GM18867 (cell line): Measurements from ENCODE around the gene TLX2.

Experiments used
- ATAC-seq: cut with Tn5 transposase; IDR thresholded peaks from one replicate; pipeline ENCODE4 v1.9.1; 2021; ENCODE audit warnings: mild to moderate bottlenecking, moderate library complexity; ENCODE audit not compliant: unreplicated experiment

The TLX2 gene

DNA sequence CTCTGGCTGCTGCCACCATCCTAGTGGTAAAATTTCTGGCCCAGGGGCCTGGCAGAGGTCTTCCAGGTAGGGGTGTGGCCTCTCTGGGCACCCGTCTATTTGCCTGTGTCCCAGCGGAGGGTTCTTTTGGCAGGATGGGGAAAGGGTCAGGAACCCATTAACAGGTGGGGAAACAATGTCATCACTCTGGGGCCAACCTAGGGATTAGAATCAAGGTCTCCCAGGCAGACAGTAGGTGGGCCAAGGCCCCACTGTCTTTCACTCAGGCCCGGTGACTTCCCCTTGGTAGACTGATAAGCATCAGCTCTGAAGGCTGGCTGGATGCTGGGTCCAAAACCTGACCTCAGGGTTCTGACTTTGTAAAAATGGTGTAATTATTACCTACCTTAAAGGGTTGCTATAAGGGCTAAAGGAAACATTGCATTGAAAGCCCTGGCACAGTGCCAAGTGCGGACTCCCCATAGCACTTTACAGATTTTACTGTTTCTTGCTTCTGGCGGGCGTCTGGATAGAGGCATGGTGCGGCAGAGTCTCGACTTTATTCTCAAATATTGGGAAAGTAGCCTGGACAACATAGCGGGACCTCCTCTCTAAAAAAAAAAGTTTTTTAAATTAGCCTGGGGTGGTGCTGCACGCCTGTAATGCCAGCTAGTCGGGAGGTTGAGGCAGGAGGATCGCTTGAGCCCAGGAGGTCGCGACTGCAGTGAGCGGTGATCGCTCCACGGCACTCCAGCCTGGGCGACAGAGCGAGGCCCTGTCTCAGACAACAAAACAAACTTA, 17.1 kb upstream of the TLX2 start:
- no peak for ATAC-seq

DNA sequence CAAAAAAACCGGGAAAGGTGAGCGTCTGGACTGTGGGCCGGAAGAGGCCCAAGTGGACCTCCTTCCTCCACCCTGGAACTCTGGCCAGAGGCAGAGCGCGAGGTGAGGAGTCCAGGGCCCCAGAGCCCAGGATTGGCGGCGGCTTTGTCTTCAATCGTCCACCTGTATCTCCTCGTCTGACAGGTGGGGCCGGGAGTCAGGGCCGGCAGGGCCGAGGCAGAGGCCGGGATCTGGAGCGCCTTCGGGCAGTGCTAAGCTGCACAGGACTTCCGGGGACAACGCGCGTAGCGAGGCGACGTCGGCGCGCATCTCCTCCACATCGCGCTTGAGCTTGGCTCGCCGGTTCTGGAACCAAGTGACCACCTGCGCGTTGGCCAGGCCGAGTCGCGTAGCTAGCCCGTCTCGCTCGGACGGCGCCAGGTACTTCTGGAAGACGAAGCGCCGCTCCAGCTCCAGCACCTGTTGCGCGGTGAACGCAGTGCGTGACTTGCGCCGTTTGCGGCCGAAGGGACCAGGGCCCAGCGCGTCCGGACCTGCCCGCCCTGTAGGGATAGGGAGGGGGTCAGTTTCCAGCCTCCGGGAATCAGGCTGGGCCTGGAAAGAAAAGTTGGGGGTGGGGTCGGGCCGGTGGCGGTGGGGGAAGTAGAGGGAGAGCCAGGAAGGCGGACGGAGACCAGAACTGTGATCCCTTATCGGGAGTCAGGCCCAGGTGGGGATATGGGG, 16.3 kb upstream of the TLX2 start:
- no peak for ATAC-seq

DNA sequence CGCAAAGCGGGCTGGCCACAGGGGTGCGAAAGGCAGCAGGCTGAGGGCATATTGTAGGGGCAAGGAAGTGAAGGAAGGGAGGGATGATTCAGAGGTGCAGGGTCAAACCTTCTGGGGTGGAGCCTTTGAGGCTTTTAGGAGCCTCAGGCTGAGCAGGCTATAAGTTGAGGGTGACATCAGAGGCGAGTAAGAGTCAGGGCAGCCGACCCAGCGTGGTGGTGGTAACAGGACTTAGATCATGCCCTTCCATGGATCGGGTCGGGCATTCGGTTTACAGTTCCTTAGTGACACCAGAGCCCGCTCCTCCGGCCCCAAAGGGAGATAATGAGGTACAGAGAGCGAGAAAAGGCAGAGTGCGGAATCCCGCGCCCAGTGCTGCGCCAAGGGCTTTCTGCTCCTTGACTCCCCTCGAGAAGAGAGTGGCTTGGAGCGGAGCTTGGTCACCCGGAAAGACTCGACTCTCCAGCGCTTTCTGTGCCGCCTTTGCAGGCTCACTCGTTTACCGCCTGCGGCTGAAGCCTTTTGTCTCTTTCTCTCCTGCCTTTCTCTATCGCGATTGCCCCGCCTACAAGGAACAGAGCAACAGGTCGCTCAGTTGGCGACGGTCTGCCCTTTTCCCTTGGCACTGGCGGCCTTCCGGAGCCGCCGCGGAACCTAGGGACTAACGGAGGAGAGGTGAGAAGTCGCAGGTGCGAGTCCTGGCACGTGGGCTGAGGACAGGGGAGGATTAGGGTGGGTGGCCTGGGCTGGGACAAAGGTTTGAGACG, 15.6 kb upstream of the TLX2 start:
- no peak for ATAC-seq

DNA sequence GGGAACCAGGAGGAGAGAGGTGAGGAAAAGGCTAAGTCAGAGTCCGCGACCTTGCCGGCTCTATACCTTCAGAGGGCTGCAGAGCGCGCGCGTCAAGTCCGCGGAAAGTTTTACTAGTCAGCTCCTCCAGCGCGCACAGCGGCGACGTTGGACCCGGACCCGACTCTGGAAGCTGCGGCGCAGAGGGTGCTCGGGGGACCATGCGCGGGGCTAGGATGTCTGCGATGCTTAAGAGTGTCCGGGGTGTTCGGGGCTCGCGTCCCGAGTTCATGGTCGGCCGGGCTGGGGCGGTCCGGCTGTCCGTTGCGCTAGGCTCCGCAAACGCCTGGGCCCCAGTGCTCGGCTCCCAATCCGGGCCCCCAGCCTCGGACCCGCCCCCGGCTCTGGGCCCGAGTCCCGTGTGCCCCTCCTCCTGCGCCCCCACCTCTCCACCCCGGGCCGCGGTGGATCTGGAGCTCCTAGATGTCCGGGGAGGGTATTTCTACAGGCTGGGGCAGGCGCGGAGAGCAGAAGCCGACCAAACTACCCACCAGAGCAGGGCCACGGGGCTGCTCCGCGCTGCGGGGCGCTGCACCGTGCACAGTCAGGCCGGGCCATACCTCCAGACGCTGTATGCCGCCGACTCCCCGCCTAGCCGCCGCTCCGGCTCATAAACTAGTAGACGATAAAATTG, 14.8 kb upstream of the TLX2 start, which contains the start of gene LBX2:
Gene LBX2, minus strand, starts transcription at position 337 of the 673 bp plus-strand sequence. Its CDS starts 66 bp downstream, at position 271.
- ATAC-seq: no peak

DNA sequence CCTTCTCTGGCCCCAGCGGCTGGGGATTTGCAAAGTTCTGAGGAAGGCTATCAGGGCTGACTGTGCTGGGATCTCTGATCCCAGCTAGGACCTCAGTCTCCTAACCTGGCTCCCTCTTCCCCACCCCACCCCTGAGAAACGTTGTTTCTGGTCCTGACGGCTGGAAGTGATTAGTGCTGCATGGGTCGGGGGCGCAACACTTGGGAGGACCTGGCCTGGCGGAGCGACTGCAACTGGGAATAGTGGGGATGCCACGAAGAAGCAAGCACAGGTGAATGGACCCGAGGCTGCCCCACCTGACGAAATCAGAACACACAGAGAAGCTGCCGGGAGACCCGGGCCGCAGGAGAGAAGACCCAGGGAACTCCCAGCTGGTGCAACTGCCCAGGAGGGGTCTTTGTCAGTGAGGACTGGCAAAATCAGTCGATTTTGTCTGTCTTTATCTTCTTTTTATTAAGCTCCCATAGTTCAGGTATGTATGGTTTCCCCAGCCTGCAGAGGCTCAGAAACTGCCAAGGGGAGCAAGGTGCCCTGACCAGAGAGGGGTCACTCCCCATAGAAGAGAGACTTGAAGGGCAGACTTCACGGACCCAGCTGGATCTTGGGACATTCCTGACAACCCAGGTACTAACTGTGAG, 14.2 kb upstream of the TLX2 start:
- no peak for ATAC-seq

DNA sequence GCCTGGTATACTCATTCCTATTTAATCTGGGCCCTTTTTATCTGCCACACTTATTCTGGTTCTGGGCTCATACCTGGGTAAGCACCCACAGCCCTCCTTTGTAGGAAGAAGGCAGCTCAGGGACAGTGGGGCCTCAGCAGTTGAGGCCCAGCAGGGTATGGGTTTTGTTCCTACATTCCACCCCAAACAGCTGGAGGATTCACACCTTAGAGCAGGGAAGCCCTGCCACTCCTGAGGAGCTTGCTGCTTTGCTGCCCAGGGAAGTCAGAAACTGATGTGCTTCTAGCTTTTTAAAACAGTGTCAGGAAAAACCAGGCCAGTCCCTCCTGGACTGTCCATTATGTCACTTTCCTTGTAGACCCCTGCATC, 13.7 kb upstream of the TLX2 start:
- no peak for ATAC-seq

DNA sequence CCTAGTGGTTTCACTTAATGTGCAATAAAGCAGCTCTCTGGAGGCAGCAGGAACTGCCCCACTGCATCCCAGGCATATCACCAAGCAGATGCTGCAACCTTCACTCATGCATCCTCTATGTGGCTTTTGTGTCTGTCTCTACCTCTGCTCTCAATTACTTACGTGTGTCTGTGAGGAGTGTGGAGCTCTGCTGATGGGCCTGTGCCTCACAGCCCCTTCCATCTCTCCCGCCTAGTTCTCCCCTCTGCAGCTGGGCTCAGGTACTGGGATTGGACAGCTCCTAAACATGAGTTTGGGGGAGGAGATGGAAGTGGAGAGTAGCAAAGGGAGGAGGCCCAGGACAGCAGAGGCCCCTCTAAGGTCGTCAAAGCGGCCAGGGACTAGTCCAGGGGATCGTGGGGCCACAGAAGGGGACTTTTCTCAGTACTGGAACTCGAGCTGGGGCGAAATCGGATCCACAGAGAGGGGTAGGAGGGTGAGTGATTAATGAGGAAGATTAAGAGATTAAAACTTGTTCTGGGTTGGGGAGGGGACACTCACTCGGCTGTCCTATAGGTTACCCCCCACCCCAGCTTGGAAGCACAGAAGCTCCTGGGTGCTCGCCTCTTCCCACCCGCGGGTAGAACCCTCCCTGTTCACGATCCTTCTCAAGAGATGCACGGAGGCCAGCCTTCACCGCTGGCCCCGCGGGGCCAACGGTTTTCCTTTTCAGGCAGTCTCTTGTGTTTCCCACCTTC, 12.7 kb upstream of the TLX2 start:
- no peak for ATAC-seq

DNA sequence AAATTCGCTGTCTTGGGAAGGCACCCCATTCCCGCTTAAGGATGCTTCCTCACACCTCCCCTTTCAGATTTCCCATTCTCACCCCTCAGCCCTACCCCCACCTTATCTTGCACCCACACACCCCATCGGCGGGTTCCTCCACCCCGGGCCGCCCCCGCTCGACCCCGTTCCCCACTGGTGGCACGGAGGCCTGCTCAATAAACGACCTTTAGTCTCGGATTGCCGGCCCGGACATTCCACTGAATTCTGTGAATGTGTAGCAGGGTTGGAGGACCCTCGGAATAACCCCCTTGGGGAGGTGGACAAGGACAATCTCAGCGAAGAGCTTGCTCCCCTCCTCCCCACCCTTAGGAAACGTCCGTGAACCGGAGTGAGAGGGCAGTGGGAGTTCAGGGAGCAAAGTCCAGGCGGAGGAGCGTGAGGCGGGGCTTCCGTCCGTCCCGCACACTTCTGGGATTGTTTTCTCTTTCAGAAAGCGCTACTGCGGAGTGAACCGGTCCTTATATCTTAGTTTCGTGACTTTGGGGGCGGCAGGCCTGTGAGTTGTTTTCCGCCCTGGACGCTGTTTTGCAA, 12.0 kb upstream of the TLX2 start:
- ATAC-seq: no peak

DNA sequence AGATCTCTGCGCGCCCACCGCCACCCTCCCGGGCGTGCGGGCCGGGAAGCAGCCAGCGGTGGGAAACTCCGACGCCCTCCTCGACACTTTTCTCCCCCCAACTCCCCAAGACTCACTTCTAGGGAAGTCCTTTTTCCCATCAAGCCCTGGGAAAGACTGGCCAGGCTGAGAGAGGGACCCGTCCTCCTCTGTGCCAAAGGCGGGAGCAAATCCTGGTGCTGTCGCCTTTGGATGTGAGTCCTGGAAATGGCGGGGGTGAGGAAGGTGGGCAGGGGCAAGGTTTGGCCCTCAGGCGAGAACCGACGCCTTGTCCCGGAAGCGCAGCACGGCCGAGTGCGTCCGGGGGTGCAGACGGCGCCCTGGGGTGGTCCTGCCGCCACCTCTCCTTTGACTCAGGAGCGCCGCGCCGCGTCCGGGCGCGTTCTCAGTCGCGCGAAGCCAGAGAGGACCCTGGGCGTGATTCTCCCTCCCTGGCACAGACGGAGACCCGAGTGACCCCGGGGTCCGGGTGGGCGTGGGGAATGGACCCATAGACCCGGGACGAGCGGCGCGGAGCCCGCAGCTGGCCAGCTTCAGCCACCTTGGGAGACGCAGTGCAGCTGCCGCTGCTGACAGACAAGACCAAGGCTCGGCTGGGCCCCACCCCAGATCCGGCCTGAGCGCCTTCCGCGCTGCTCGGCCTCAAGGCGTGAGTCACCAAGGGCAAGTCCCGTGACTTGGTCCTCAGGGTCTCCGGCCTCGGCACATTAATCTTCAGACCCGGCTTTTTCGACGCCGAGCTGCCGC, 11.3 kb upstream of the TLX2 start:
- peak; percentile 31 for ATAC-seq

DNA sequence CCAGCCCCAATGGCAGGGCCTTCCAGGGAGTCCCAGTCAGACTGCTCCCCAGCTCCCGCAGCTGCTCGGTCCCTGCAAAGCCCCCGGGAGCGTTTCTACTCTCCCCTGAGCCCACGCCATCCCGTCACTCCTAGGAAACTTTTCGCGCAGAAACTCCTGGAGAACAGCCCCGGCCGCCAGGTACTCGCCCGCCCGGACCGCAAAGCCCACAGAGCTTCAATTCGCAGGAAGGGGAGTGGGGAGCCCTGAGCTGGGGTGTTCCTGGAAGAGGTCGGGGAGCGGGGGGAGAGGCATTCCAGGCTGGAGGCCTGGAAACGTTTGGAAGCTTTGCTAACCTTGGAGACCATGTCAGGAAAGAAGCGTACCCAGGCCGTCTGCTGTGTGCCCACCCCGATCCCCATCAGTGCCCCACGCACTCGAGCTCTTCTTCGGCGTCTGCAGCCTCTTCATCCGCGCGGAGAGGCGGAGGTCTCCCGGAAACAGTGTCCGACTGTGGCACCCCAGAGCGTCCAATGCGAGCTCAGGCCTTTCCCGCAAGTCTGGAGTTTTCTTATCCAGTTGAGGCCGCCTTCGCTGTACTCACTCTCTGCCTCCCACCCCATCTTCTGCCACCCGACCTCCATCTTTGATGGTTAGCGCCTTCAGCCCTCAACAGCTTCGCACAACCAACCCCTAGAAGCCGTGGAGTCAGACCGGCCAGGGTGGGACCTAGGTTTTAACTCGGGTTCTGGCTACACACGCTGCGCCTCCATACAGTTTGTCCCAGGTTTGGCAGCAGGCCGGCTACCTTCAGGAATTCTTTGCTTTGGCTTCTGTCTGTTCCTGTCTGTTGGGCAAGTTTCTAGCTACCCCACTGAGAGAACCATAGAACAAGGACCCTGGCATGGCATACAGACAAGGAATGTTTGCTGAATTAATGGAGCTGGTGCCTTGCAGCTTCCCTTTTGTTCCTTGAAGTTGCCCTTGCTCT, 10.5 kb upstream of the TLX2 start:
- ATAC-seq: no peak

DNA sequence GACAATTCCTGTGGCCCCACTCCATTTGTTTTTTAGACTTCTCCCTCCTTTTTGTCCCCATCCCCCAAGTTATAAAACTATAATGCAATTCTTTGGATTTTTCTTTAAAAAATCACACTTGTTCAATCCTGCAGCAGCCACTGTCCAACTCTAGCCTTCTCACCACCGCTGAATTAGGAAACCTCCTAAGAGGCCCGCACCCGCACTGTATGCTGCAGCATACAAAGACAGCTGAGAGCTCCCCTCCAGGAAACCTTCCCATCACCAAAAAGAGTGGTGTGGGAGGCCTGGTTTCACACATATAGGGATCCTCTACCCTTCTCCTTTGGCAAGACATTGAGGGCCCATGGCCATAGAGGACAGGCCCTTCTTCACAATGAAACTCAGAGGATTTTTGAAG, 9.7 kb upstream of the TLX2 start:
- ATAC-seq: no peak

DNA sequence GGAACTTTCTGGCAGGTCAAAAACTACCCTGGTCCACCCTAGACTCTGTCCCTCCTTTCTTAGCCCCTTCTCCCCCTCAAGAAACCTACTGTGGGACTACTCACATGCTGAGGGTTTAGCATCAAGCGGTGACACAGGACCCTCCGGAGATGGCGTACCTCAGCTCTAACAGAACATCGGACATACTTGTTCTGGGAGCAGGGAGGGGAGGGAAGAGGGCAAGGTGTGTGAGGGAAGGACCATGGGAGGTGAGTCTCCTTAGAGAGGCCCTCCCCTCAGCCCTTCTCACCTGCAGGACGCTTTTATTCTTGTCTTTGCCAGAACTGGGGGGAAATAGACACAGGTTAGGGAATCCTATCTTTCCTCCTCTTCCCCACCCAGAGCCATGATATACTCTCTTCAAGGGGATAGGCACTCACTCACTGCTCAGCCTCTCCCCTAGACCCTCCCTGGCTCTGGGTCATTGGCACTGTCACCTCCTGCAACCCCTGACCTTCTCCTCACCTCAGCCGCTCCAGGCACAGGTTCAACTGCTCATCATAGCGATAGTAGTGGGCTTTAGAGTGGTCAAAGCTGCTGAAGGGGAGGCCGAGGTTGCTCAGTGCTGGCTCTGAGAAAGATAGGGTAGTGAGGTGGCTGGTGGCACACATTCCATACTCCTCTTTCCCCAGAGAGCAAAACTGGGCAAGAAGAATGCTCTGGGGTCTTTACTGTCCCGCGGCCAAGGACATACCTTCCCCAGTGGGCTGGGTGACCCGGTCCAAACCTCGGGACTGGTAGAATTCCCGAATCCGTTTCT, 8.6 kb upstream of the TLX2 start:
- no peak for ATAC-seq

DNA sequence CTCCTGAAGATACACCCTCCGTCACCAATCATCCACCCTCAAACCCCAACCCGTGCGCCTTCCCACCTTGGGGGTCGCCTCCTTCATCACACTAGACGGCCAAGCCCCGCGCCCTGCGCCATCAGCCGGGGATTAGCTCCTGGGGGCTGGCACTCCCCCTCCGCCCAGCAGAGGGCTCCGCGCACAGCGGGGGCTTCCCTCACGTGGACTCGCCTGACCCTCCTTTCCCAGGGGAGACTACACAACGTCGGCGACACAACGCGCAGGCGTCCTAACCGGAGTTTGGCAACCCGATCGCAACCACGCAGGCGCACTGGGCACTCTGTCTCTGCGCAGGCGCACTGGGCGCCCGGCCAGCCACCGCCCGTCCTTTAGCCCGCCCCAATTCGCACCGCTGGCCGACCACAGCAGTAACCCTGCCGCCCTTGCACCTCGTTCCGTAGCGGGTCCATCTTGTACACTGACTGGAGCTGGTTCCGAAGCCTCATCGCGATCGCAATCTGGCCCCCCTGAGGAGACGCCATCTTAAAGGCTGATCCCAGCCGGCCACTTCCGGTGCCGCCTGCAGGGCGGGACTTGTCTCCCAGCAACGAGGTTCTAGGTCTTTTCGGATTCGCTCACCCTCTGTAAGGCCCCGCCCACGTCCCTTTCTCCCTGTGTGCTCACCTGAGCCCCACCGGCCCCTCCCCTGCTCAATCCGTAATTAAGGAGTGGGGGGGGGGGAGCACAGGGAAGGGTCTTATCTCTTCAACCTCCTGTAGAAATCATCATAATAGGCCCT, 6.9 kb upstream of the TLX2 start, which contains the start of gene PCGF1:
Gene PCGF1, minus strand, starts transcription at position 551 of the 781 bp plus-strand sequence. Its CDS starts 27 bp downstream, at position 524.
- peak; percentile 89 for ATAC-seq

DNA sequence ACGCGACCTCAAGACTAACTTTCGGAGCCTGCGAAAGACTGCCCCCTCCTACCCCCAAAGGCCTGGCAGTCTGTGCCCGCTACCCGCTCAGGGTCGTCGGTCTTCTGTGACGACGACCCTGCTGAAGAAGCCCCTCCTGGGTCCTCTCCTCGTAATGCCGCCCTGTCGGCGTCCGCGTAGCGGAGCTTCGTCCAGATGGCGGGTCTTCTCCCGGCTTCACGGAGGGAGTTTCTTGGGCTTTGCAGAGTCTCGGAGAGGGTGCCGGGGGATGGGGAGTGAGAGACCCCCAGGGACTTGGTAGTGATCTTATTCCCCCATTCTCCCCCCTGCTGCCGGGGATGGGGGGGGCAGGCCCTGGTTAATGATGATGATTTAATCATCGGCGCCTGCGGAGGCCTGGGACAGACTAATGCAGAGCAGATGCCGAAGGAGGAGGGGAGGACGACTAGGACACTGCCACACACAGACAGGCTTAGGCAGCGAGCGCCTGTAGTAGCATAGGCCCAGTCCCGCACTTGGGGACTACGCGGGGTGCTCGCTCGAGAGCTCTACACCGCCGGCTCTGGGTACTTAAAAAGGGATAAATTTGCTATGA, 6.2 kb upstream of the TLX2 start:
- ATAC-seq: peak; percentile 6

DNA sequence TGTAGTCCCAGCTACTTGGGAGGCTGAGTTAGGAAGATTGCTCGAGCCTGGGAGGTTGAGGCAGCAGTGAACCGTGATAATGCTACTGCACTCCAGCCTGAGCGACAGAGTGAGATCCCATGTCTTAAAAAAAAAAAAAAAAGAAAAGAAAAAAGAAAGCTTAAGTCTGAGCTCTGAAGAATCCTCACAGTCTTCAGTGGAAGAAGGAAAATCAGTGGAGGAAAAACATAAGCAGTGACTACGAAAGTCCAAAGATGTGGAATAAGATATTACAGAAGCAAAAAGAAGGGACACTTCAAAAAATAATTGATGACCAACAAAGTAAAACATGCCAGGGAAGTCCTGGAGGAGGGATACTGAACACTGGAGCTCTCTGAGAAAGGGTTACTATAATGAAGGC, 4.0 kb upstream of the TLX2 start:
- no peak for ATAC-seq
